Muscle of back (tissue), 11 donors: Measurements from ENCODE around the gene MTG1. TPM values are rescaled to one million over a fixed set of nuclear protein-coding genes. Genes with fewer than 3 reads are reported as not detected.
"Not testable (repeated sequence)": the region's sequence is repeated elsewhere in the genome, so short reads cannot be mapped to it uniquely, and the experiment has no call there.

ENCODE experiments used
- DNase-seq, 3 donors: peaks; one replicate each; pipeline versions ENCODE4 v3.0.0 to v3.0.0-alpha.2; 2013
- polyA plus RNA-seq, 10 donors: library from polyadenylated mRNA; unstranded; fragments of 120-200 nt; gene quantifications; one replicate each; pipeline ENCODE4 v1.2.1, GENCODE V29; 2013; ENCODE audit not compliant: insufficient read length in 10 of 10

The MTG1 gene
- polyA plus RNA-seq, 10 donors: 28.2 to 48.8 (median 36.5) TPM

GRCh38 chr10:133462512-133463305, 68.8 kb downstream of the MTG1 start:
- no peak for DNase-seq

GRCh38 chr10:133464582-133465031, 70.7 kb downstream of the MTG1 start:
- no peak for DNase-seq

GRCh38 chr10:133465191-133465949, 71.4 kb downstream of the MTG1 start:
- no peak for DNase-seq

DNA sequence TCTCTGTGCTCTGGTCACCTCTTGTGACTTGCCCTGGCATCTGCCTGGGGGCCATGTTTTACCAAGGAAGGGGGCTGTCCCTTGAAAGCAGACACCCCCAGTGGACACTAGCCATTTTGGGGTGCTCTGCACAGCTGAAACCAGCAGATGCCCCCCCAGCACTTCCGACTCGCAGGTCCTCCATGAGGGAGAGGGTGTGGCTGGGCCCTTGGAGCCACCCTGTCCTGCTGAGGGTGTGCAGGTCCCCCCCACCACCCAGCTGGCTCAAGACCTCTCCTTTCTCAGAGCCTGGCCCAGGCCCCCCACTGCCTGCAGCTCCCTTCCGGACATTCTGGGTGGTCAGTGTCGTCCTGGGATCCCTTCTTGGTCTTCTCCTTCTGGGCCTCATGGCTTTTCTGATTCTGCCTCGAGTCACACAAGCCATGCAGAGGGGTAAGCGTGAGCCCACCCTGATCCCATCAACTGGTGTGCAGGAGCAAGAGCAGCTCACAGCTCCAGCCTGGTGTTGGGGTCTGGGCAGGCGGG, 72.1 kb downstream of the MTG1 start:
- no peak for DNase-seq

GRCh38 chr10:133466683-133467275, 72.8 kb downstream of the MTG1 start:
- no peak for DNase-seq

- no peak for DNase-seq
Observed at GRCh38 chr10:133467286-133467911, 73.4 kb downstream of the MTG1 start.

DNA sequence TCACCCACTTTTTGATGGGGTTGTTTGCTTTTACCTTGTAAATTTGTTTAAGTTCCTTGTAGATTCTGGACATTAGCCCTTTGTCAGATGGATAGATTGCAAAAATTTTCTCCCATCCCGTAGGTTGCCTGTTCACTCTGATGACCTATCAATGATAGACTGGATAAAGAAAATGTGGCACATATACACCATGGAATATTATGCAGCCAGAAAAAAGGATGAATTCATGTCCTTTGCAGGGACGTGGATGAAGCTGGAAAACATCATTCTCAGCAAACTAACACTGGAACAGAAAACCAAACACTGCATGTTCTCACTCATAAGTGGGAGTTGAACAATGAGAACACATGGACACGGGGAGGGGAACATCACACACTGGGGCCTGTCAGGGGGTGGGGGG, 75.2 kb downstream of the MTG1 start:
- not testable (repeated sequence) for DNase-seq

DNA sequence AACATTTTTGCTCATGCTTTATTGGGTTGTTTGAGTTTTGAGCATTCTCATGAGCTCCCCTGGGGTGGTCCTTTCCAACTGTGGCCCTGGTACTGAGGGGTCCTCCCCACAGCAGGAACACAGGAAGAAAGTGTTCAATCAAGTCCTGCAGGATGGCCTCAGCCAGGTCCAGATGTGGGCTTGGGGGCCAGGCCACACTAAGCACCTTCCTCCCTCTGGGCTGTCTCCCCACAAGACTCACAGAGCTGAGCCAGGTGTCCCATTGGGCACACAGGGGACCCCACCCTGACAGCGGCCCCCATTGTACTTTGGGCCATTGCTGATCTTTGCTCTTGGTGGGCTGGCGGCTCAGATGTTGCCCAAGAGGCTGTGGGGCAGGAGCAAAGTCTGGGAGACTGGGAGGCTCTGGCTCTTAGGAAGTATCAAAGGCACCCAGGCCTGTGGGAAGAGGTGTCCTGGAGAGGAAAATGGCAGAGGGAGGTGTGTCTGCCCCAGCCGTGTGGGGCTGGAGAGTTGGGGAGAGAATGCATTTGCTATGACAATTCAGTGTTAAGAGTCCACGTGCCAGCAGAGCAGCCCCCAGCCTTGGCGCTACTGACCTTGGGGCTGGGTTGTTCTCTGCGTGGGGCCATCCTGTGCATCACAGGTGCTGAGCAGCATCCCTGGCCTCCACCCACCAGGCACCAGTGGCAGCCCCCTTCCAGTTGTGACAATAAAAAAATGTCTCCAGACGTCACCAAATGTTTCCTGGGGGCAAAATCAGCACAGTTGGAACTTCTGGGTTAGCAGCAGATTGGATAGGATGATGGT, 77.5 kb downstream of the MTG1 start:
- no peak for DNase-seq

Other genes with a start within 250 kb of the MTG1 start
- gene KNDC1, start 233.9 kb upstream of the MTG1 start, polyA plus RNA-seq: 1 to 10 TPM; 1.4 to 7.5 (median 4.1) TPM
- gene UTF1, start 163.9 kb upstream of the MTG1 start, polyA plus RNA-seq: under 1 TPM in 2 of 10 donors, not detected in 8; 0.11 to 0.18 TPM
- under 1 TPM; 0.09 to 0.24 (median 0.18) TPM for gene VENTX, start 156.3 kb upstream of the MTG1 start, polyA plus RNA-seq
- 1 to 10 TPM in 9 of 10 donors, under 1 TPM in 1; 0.70 to 3.3 (median 1.6) TPM for gene ADAM8, start 117.3 kb upstream of the MTG1 start, polyA plus RNA-seq
- 10 to 100 TPM; 33.9 to 43.6 (median 40.1) TPM for gene TUBGCP2, start 85.3 kb upstream of the MTG1 start, polyA plus RNA-seq
- 10 to 100 TPM; 29.0 to 40.0 (median 33.4) TPM for gene ZNF511, start 85.2 kb upstream of the MTG1 start, polyA plus RNA-seq
- under 1 TPM in 1 of 10 donors, not detected in 9; 0.30 TPM for gene CALY, start 57.3 kb upstream of the MTG1 start, polyA plus RNA-seq
- gene PRAP1, start 46.8 kb upstream of the MTG1 start, polyA plus RNA-seq: under 1 TPM in 4 of 10 donors, not detected in 6; 0.27 to 0.39 (median 0.30) TPM
- 1 to 10 TPM; 2.6 to 9.3 (median 4.7) TPM for gene FUOM, start 36.1 kb upstream of the MTG1 start, polyA plus RNA-seq
- 100 to 1,000 TPM in 9 of 10 donors, 10 to 100 TPM in 1; 96.4 to 132 (median 123) TPM for gene ECHS1, start 20.8 kb upstream of the MTG1 start, polyA plus RNA-seq
- gene PAOX, start 14.9 kb upstream of the MTG1 start, polyA plus RNA-seq: 1 to 10 TPM; 2.6 to 5.4 (median 3.0) TPM
- 1 to 10 TPM; 2.7 to 3.7 (median 3.1) TPM for gene SPRN, start 30.5 kb downstream of the MTG1 start, polyA plus RNA-seq
- gene SCART1, start 59.8 kb downstream of the MTG1 start, polyA plus RNA-seq: 1 to 10 TPM in 5 of 10 donors, under 1 TPM in 5; 0.56 to 2.4 (median 0.98) TPM
- gene CYP2E1, start 133.2 kb downstream of the MTG1 start, polyA plus RNA-seq: 1 to 10 TPM in 3 of 10 donors, under 1 TPM in 7; 0.45 to 1.7 (median 0.95) TPM
- gene SYCE1, start 171.4 kb downstream of the MTG1 start, polyA plus RNA-seq: under 1 TPM in 9 of 10 donors, not detected in 1; 0.20 to 0.98 (median 0.28) TPM
- gene FRG2B, start 232.6 kb downstream of the MTG1 start, polyA plus RNA-seq: not detected